BE2C (cell line): ENCODE measurements around the gene ENKD1.

Experiments used
- DNase-seq: peaks from one replicate; pipeline ENCODE4 v3.0.0-alpha.2; 2020
- H3K27me3 ChIP-seq: fragments of 250-450 bp; sonication (Bioruptor Pico); 2 replicates; pipeline ENCODE4 v1.5.1; 2020; ENCODE audit warnings: mild to moderate bottlenecking
- H3K36me3 ChIP-seq: fragments of 250-450 bp; sonication (Bioruptor Pico); 2 replicates; pipeline ENCODE4 v1.5.1; 2020; ENCODE audit warnings: mild to moderate bottlenecking
- H3K4me1 ChIP-seq: fragments of 250-450 bp; sonication (Bioruptor Pico); 2 replicates; pipeline ENCODE4 v1.5.1; 2020
- H3K4me3 ChIP-seq: 2 replicates; pipeline ENCODE4 v1.5.1; 2011; ENCODE audit warnings: low read depth, low read length
- H3K9me3 ChIP-seq: fragments of 250-450 bp; sonication (Bioruptor Pico); 2 replicates; pipeline ENCODE4 v1.5.1; 2020
- TF ChIP-seq, protein P1 (sequence below): IDR thresholded peaks from 2 replicates; pipeline ENCODE4 v1.5.1; 2012; ENCODE audit warnings: mild to moderate bottlenecking, low read depth, low read length

The ENKD1 gene

DNA sequence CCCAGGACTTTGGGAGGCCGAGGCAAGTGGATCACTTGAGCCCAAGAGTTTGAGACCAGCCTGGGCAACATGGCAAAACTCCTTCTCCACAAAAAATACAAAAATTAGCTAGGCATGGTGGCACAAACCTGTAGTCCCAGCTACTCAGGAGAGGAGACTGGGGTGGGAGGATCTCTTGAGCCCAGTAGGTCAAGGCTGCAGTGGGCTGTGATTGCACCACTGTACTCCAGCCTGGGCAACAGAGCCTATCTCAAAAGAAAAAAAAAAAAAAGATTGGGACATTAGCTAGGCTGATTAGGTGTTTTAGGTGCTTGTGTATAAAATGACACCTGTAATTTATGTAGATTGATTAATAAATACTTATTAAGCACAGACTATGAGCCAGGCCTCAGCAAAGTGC lies 42.5 kb upstream of the ENKD1 start:
- H3K36me3 ChIP-seq, result no peaks in the 10 kb centered on the region

GRCh38 chr16:67708368-67708771 lies 41.8 kb upstream of the ENKD1 start:
- no peak overlapping the region for H3K4me3 ChIP-seq
- H3K27me3 ChIP-seq, result no peaks in the 10 kb centered on the region
- DNase-seq, result no peak
- no peaks in the 10 kb centered on the region for H3K9me3 ChIP-seq
- TF ChIP-seq, protein P1, sequence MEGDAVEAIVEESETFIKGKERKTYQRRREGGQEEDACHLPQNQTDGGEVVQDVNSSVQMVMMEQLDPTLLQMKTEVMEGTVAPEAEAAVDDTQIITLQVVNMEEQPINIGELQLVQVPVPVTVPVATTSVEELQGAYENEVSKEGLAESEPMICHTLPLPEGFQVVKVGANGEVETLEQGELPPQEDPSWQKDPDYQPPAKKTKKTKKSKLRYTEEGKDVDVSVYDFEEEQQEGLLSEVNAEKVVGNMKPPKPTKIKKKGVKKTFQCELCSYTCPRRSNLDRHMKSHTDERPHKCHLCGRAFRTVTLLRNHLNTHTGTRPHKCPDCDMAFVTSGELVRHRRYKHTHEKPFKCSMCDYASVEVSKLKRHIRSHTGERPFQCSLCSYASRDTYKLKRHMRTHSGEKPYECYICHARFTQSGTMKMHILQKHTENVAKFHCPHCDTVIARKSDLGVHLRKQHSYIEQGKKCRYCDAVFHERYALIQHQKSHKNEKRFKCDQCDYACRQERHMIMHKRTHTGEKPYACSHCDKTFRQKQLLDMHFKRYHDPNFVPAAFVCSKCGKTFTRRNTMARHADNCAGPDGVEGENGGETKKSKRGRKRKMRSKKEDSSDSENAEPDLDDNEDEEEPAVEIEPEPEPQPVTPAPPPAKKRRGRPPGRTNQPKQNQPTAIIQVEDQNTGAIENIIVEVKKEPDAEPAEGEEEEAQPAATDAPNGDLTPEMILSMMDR, result no peak
- H3K36me3 ChIP-seq, result no peaks in the 10 kb centered on the region
- no peaks in the 10 kb centered on the region; the same call in 1 of the 2 replicates for H3K4me1 ChIP-seq

More for the DNA sequence above, 42.5 kb upstream of the ENKD1 start:
- Histone ChIP-seq H3K9me3 (no peaks in the 10 kb centered on the region), H3K27me3 (no peaks in the 10 kb centered on the region), H3K4me1 (no peaks in the 10 kb centered on the region; the same call in 1 of the 2 replicates), H3K4me3 (no peak overlapping the region)
- no peak for DNase-seq
- TF ChIP-seq, protein P1, result no peak

GRCh38 chr16:67707790-67708189 lies 41.2 kb upstream of the ENKD1 start:
- Histone ChIP-seq H3K4me3 (no peak overlapping the region), H3K4me1 (no peaks in the 10 kb centered on the region; the same call in 1 of the 2 replicates), H3K27me3 (no peaks in the 10 kb centered on the region), H3K36me3 (no peaks in the 10 kb centered on the region), H3K9me3 (no peaks in the 10 kb centered on the region)
- DNase-seq, result no peak
- TF ChIP-seq, protein P1, result no peak

DNA sequence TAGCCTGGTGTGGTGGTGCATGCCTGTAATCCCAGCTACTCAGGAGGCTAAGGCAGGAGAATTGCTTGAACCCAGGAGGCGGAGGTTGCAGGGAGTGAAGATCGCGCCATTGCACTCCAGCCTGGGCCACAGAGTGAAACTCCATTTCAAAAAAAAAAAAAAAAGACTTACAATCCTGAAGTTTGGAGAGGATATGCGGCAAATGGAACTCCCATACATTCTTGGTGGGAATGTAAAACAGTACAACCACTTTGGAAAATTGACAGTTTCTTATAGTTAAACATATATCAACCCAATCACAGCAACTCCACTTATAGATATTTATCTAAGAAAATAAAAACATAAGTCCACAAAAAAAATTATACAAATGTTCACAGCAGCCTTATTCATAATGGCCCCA lies 40.7 kb upstream of the ENKD1 start:
- Histone ChIP-seq H3K36me3 (no peaks in the 10 kb centered on the region), H3K27me3 (no peaks in the 10 kb centered on the region), H3K4me1 (no peaks in the 10 kb centered on the region; the same call in 1 of the 2 replicates), H3K4me3 (no peak overlapping the region), H3K9me3 (no peaks in the 10 kb centered on the region)
- no peak for DNase-seq
- TF ChIP-seq, protein P1, result no peak

- Histone ChIP-seq H3K9me3 (no peaks in the 10 kb centered on the region; the same call in 1 of the 2 replicates), H3K36me3 (no peaks in the 10 kb centered on the region; the same call in 1 of the 2 replicates), H3K4me3 (no peak overlapping the region), H3K4me1 (no peaks in the 10 kb centered on the region), H3K27me3 (no peaks in the 10 kb centered on the region)
- TF ChIP-seq, protein P1, result no peak
- no peak for DNase-seq
Observed at GRCh38 chr16:67704110-67704509, 37.6 kb upstream of the ENKD1 start.

- Histone ChIP-seq H3K27me3 (no peaks in the 10 kb centered on the region), H3K4me1 (no peaks in the 10 kb centered on the region), H3K9me3 (no peaks in the 10 kb centered on the region; the same call in 1 of the 2 replicates), H3K36me3 (peaks cover 3% of the 10 kb centered on the region; the same call in 1 of the 2 replicates), H3K4me3 (no peak overlapping the region)
- DNase-seq, result no peak
- TF ChIP-seq, protein P1, result no peak
Observed at GRCh38 chr16:67703626-67704025, 37.1 kb upstream of the ENKD1 start.
